Astrocyte (in vitro differentiated cells and primary cell): ENCODE results near the gene EFNA1.

ENCODE experiments used
- EZH2 ChIP-seq: IDR thresholded peaks from 2 replicates; pipeline ENCODE4 v1.6.1; 2012; ENCODE audit warnings: mild to moderate bottlenecking, low read length, inconsistent platforms; ENCODE audit not compliant: insufficient read depth
- TF ChIP-seq, protein P1 (sequence below): IDR thresholded peaks from 2 replicates; pipeline ENCODE4 v1.5.1; 2011; ENCODE audit warnings: low read depth, mild to moderate bottlenecking, inconsistent platforms, low read length, moderate library complexity; ENCODE audit not compliant: insufficient read depth

DNA sequence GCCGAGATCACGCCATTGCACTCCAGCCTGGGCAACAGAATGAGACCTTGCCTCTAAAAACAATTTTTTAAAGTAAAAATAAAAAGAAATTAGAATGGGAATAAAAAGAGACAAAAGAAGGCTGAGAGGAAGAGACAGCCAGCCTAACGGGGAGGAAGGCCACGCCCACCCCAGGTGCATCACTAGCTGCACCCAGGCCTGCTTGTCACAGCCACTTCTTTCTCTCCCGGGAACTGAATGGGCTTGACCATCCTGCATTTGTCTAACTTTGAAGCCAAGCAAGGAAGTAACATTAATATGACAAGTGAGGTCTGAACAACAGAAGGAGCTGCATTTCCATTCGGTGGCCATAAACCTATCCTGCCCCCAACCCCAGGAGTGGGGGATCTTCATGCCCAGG lies 20.8 kb upstream of the EFNA1 start:
- TF ChIP-seq, protein P1, sequence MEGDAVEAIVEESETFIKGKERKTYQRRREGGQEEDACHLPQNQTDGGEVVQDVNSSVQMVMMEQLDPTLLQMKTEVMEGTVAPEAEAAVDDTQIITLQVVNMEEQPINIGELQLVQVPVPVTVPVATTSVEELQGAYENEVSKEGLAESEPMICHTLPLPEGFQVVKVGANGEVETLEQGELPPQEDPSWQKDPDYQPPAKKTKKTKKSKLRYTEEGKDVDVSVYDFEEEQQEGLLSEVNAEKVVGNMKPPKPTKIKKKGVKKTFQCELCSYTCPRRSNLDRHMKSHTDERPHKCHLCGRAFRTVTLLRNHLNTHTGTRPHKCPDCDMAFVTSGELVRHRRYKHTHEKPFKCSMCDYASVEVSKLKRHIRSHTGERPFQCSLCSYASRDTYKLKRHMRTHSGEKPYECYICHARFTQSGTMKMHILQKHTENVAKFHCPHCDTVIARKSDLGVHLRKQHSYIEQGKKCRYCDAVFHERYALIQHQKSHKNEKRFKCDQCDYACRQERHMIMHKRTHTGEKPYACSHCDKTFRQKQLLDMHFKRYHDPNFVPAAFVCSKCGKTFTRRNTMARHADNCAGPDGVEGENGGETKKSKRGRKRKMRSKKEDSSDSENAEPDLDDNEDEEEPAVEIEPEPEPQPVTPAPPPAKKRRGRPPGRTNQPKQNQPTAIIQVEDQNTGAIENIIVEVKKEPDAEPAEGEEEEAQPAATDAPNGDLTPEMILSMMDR: no peak
- no peak for TF ChIP-seq EZH2
